ENCODE measurements around the gene FBXW10. TPM values are rescaled to one million over a fixed set of nuclear protein-coding genes. Genes with fewer than 3 reads are reported as not detected.
"Not testable (repeated sequence)": the region's sequence is repeated elsewhere in the genome, so short reads cannot be mapped to it uniquely, and the experiment has no call there.

Gene FBXW10
- total RNA-seq, 1 experiment from 2014 or later = 0.02 TPM

DNA sequence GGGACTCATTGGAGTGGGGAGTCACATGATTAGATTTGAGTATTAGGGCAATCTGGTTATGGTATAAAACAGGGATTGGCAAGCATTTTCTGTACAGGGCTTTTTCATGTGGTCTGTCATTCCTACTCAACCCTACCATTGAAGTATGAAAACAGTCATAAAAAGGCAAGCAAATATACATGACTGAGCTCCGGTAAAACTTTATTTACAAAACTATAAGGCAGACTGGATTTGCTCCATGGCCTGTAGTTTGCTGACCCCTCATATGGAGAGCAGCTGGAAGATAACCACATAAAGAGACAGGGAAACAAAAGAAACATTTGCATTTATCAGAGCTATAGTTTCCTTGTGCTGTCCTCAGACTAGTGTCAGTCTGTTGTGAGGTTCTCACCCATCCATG is 83.8 kb downstream of the FBXW10 start:
- DNase-seq (ENCODE audit: low spot score) = not testable (repeated sequence)

Other genes with a start within 250 kb of the FBXW10 start
- gene TBC1D28, start 99.7 kb upstream of the FBXW10 start, total RNA-seq (2014; rRNA removed; shearing (Covaris generic)) = not detected in 2 replicates
- 0.46 TPM in 1 of 2 replicates, not detected in the other for gene FOXO3B, start 61.7 kb upstream of the FBXW10 start, total RNA-seq (2014; rRNA removed; shearing (Covaris generic))
- gene TVP23B, start 37.1 kb downstream of the FBXW10 start, total RNA-seq (2014; rRNA removed; shearing (Covaris generic)) = 67.6 and 69.2 TPM in 2 replicates
- 48.3 and 56.7 TPM in 2 replicates for gene PRPSAP2, start 114.1 kb downstream of the FBXW10 start, total RNA-seq (2014; rRNA removed; shearing (Covaris generic))
- 0.10 TPM in 1 of 2 replicates, not detected in the other for gene SLC5A10, start 208.1 kb downstream of the FBXW10 start, total RNA-seq (2014; rRNA removed; shearing (Covaris generic))

Measured in H4 (cell line).